GM21360 (cell line): ENCODE measurements around the gene C1QTNF8.

Experiments used
- ATAC-seq: cut with Tn5 transposase; IDR thresholded peaks from one replicate; pipeline ENCODE4 v1.9.1; 2021; ENCODE audit warnings: mild to moderate bottlenecking, moderate library complexity; ENCODE audit not compliant: unreplicated experiment

The C1QTNF8 gene

GRCh38 chr16:1127971-1128715 lies 32.1 kb upstream of the C1QTNF8 start:
- ATAC-seq: no peak

GRCh38 chr16:1127101-1127500 lies 31.1 kb upstream of the C1QTNF8 start:
- no peak for ATAC-seq

GRCh38 chr16:1126586-1126985 lies 30.5 kb upstream of the C1QTNF8 start:
- no peak for ATAC-seq

DNA sequence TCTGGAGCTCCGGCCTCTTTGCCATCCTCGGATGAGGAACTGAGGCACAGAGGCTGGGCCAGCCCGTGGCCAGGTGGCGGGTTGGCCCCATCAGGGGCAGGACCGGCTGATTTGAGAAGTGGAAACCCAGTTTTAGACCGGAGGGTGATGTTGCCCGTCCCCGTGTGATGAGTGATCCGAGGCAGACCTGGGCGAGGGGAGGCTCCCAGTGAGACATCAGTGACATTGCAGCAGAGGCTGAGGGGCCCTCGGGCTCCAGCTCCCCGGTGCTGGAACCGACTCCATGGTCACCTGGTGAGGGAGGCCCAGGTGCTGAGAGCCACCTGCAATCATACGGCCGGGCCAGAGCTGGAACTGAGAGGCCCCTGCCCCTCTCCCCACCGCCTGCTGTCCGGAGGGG lies 30.0 kb upstream of the C1QTNF8 start:
- ATAC-seq: no peak

- ATAC-seq: no peak
Measured at GRCh38 chr16:1125471-1125870, 29.4 kb upstream of the C1QTNF8 start.

- no peak for ATAC-seq
Measured at GRCh38 chr16:1124795-1125194, 28.8 kb upstream of the C1QTNF8 start.

DNA sequence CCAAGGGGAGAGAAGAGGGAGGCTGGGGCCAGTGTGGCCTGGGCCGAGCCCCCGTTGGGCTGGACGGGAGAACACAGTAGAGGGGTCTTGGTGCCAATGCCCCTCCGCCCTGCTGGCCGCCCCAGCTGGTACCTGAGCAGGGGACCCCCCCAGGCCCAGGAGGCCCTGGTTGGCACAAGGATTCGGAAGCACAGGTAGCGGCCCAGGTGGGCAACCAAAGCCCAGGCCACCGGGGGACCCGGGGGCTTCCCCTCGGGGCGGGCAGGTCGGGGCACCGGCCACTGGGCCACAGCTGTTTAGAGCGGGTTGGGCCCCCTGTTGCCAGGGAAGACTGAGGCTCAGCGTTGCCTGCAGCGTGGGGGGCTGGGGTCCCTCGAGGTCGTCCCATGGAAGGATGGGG lies 28.2 kb upstream of the C1QTNF8 start:
- no peak for ATAC-seq

DNA sequence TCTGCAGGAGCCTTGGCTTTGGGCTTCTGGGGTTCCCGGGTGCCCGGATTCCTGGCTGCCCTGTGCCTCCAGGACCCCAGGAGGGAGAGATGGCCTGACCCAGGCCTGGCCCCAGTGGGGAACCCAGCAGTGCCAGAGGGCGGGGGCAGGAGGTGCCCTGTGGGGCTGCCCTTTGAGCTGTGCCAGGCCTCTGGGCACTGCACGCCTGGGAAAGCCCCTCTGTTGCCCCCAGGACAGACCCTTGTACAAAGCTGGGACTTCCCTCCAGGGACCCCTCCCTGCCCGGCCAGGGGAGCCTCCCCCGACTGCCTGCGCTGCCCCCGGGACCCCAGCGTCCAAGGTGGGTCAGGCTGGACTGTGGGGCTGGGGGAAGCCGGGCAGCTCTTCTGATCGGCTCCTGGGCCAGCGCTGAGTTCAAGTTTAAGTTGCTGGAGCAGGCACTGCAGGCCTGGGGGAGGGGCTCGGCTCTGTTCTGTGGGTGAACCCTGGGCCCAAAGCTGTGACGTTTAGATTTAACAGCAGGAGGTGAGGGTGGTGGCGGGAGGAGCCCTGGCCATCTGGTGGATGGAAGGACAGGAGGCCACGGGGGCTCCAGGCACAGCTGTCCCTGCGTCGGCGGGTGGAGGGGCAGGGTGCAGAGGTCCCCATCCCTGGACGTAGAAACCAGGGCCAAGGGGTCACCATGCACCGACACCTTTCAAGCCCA lies 27.6 kb upstream of the C1QTNF8 start:
- ATAC-seq: no peak

DNA sequence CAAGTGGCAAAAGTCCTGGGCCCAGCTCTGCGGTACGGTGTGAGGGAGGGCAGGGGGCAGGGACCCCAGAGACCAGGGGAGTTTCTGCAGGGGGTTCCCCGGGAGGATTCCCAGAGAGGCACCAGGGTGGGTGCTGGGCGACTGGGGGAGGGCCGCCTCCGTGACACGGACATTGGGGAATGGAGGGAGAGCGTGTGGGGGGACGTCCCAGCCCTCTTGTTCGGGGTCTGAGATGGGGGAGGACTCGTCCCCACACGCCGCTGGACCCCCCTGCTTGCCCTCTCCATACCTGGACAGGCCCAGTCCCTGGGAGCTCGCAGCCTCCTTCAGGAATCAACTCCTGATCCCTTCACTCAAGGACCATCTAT lies 26.3 kb upstream of the C1QTNF8 start:
- ATAC-seq: no peak

DNA sequence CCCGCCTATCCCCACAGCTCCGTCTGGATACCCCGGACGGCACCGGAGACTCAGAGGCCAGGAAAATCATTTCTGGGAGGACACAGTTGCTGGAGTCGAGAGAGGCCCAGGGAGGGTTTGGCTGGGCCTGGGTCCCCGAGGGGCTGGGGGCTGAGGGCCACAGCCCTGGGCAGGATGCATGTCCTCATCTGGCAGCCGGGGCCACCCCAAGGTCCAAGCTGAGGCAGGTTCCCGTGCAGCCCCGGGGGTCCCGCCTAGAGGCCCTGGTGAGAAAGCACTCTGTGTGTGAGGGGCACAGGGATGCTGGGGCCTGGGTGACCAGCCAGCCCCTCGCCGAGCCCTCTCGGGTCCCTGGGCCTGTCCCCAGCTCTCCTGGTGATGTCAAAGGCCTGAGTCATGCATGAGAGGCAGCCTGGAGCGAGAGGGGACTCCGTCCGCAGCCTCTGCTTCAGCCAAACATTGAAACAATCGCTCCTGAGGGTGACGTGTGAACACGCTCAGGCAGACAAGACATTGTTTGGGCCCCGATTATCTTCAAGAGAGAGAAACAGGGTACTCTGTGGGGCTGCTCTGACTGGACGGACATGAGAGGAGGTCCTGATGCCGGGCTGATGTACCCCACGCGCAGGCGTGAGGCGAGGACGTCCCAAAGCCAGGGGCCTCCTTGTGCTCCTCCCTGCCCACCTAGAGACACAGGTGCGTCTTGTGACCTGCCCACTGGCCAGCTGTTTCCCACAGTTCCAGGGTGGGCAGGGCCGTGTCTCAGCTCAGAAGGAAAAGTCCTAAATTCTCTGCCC lies 25.8 kb upstream of the C1QTNF8 start:
- ATAC-seq: no peak

- ATAC-seq: no peak
Measured at GRCh38 chr16:1121009-1121408, 25.0 kb upstream of the C1QTNF8 start.

DNA sequence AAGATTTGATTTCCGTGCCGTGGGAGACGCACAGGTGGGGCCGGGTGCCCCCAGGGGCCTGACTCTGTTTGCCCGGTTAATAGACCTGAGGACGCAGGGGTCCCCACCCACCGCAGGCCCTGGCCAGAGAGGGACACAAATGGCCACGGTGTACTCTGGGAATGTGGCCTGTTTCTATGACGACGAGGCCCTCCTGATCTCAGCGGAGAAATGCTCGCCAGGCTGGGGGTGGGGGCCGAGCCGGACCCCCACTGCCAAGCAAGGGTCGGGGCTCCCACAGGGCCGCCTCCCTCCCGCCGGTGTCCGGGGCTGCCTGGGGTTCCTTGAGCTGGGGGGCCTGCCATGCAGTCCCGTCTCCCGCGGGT lies 24.5 kb upstream of the C1QTNF8 start:
- no peak for ATAC-seq

GRCh38 chr16:1119766-1120576 lies 23.9 kb upstream of the C1QTNF8 start:
- no peak for ATAC-seq

DNA sequence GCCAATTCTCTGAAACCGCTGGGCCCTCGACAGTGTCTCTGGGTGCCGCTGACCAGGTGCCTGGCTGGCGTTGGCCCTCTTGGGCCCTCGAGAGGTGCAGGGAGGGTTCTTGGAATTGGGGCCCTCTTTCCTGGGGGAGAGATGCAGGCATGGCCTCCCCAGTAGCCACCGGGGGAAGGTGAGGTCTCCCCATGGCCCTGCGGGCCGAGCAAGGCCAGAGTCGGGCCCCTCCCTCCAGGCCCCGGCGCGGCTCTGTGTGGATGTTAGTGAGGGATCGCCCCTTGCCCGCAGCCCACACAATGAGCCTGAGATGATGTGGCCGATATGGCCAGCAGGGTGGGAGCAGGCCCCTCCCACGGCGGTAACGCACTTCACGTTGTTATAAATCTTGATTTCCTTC lies 23.1 kb upstream of the C1QTNF8 start:
- ATAC-seq: no peak

DNA sequence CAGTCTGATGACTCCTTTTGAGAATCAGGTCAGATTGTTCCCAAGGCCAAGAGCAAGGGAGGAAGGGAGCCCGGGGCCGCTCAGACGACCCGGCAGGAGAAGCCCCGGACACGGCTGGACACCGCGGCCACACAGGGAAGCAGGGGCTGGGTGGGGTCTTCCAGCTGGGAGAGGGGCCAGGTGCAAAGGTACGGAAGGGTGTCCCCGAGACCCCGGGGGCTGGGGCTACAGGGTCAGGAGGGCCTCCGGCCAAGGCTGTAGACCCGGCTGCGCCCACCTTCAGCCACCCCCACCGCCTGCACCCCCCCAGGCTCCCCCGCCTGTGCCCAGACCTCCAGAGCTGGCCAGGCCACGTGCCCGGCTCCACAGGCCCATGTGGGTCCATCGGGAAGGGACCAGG lies 21.9 kb upstream of the C1QTNF8 start:
- ATAC-seq: no peak

GRCh38 chr16:1117176-1117900 lies 21.3 kb upstream of the C1QTNF8 start:
- ATAC-seq: no peak

DNA sequence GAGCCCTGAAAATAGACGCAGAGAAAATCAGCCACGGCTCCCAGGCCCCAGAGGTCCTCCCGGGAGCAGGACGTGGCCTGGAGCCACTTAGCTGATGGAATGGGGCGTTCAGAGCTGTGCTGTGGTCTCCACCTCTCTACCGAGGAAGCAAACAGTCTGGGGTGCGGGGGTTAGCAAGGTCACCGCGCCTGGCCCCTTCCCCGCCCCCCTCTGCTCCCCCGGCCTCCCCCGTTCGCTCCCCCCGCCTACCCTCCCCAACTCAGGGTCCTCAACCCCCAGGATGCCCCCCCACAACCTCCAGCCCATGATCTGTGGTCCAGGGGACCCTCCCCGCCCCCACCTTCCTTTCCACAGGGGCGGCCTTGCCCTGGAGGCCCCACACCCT lies 20.6 kb upstream of the C1QTNF8 start:
- no peak for ATAC-seq

DNA sequence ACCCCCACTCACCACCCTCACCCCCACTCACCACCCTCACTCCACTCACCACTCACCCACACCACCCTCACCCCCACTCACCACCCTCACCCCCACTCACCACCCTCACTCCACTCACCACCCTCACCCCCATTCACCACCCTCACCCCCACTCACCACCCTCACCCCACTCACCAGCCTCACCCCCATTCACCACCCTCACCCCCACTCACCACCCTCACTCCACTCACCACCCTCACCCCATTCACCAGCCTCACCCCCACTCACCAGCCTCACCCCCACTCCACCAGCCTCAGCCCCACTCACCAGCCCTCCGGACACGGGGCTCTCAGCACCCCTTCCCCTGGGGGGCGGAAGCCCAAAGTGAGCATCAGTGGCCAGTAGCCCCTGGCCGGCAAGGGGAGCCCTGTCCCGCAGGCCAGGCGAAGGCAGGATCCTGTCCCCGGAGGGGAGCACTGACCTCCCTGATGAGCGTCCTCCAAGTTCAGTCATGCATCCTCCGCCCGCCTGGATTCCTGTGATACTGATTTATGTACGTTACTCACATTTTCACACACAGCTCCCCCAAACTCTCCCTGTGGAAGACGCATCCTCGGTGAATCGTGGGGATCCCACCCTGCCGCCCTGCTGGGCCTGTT lies 18.0 kb upstream of the C1QTNF8 start:
- no peak for ATAC-seq

- no peak for ATAC-seq
Measured at GRCh38 chr16:1113489-1113888, 17.4 kb upstream of the C1QTNF8 start.
